Suprapubic skin (tissue), 4 donors: Measurements from ENCODE around the gene PLXDC2.

Source experiments
- CTCF ChIP-seq, 2 donors: fragments of 200-600 bp in 1 of 2; fragments of 450-650 bp in 1 of 2; sonication (generic) in 1 of 2; IDR thresholded peaks; one replicate each; pipeline ENCODE4 v1.5.1; 2016 to 2019; ENCODE audit warnings: antibody characterized with exemption in 2 of 2, mild to moderate bottlenecking in 1 of 2, moderate library complexity in 1 of 2
- EP300 ChIP-seq: sonication (generic); formaldehyde crosslinking; IDR thresholded peaks from one replicate; pipeline ENCODE4 v1.6.1; 2017; ENCODE audit warnings: antibody characterized with exemption
- POLR2A ChIP-seq, 2 donors: fragments of 450-650 bp; IDR thresholded peaks; one replicate each; pipeline ENCODE4 v1.6.1; 2017; ENCODE audit warnings: antibody characterized with exemption in 2 of 2, mild to moderate bottlenecking in 2 of 2, moderate library complexity in 2 of 2
- POLR2AphosphoS5 ChIP-seq, 3 donors: sonication (generic); formaldehyde crosslinking; IDR thresholded peaks; one replicate each; pipeline ENCODE4 v1.6.1; 2017; ENCODE audit warnings: antibody characterized with exemption in 3 of 3

GRCh38 chr10:20109613-20110012 lies 293.4 kb downstream of the PLXDC2 start:
- TF ChIP-seq POLR2A (IDR thresholded peaks at IDR 0.05) = no peak
- no peak for TF ChIP-seq EP300
- no peak for TF ChIP-seq CTCF (IDR thresholded peaks at IDR 0.05)
- TF ChIP-seq POLR2AphosphoS5 (IDR thresholded peaks at IDR 0.05) = no peak
